ENCODE data around the gene COMMD3.
A peak's percentile ranks its signal among the peaks of the same experiment; 100 is the strongest.
"Not testable (repeated sequence)": the region's sequence is repeated elsewhere in the genome, so short reads cannot be mapped to it uniquely, and the experiment has no call there.

The COMMD3 gene

DNA sequence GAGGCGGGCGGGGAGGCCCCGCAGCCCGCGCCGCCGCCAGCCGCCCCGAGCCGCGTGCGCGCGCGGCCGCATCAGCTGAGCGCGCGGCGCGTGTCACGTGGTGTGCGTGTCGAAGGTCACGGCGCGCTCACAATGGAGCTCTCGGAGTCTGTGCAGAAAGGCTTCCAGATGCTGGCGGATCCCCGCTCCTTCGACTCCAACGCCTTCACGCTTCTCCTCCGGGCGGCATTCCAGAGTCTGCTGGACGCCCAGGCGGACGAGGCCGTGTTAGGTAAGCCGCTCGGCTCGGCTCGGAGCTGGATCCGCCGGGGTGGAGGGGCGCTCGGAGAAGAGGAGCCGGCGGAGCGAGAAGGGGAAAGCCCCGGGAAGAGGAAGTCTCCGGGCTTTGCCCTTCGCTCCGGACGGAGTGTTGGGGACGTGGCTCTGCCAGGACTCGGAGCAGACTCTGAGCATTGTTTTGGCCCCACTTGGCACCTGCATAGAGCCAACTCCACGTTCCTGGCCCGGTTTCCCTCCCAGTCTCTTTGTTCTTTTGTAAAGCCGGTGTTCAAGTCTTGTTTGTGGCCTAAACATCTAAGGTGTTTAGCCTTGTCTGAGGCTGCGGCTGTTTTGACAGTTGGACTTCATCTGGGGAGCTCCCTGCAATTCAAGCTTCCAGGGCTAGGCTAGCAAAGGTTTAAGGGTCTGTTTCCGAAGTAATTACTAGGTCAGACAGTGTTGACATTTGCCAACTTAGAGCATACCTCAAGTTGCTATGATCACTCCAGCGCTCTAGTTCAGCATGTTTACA lies at the start of gene COMMD3:
TSS of gene COMMD3 (plus strand) at position 103 of the 790 bp plus-strand sequence. CDS start at position 133, 30 bp downstream.
- DNase-seq, result peak; percentile 85

DNA sequence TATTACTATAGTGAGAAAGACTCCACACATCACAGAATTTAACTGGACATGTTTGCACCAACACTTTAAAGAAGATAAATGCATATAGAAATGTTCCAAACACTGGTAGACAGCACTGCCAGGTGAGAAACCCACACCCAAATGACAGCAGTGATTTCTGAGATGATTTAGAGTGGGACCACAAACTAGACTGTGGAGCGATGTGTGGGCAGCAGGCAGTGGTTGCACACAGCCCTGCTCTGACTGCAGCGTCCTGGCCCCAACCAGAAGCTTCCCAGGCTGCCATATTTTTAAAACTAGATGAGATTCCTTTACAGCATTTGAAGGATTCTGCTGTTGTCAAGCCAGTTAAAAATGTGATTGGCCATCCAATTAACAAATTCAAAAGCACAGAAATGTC lies 47.7 kb upstream of the COMMD3 start:
- DNase-seq, result no peak

DNA sequence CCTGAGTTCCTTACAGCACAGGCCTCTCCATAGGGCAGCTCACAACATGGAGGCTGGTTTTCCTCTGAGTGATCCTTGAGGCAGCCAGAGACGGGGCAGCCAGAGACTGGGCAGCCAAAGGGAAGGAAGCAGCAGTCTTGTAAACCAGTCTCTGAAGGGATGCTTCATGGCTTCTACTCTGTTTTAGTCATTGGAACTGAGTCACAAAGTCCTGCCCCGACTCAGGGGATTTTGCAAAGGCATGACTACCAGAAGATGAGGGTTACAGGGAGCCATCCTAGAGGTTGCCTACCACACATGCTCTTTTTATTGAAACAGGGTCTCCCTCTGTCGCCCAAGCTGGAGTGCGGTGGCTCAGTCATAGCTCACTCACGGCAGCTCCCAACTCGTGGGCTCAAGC lies 44.4 kb upstream of the COMMD3 start:
- no peak for DNase-seq

DNA sequence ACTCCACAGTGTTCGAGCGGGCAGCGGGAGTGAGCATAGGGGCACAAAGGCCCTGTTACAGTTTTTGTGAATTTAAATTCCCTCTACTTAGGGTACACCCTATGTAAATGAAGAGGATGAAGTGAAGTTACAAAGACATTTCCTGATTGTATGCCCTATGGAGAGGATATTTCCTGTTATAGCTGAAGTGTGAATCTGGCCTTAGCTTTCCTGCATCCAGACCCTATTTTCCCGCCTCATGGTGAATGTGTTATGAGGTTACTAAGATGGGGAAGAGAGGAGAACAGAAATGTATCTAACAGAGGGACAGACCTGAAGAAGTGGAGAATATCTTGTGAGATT lies 37.8 kb upstream of the COMMD3 start:
- DNase-seq, result no peak

DNA sequence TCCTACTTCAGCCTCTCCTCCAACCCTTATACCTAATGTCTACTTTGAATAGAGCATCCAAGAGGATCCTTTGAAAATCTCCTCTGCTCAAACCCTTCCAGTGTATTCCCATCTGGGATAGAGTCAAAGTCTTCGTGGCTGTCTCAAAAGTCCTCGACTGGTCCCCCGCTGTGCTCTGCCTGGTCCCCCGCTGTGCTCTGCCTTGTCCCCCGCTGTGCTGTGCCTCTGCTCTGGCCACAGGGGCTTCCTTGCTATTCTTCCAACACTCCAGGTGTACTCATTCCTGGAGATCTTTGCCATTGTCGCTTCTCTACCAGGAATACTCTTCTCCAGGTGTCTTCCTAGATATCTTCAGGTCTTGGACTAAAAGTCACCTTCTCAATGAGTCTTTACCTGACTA lies 36.1 kb upstream of the COMMD3 start:
- DNase-seq, result no peak

DNA sequence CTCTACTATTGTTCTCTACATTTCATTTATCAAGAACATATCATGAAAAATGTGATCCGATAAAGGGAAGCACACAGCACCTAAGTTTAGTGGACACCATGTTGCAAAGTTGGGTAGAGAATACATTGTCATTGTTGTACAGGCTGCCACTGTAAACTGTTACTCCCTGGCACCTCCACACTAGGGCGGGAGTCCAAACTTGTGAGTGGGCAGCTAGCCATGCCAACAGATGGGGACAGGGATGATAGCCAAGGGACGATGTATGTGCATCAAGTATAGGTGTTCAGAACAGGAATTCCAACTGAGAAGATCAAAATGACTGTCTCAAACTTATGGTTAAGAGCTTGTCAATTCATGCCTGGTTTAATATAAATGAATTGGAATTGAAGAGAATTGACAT lies 31.1 kb upstream of the COMMD3 start:
- no peak for DNase-seq

DNA sequence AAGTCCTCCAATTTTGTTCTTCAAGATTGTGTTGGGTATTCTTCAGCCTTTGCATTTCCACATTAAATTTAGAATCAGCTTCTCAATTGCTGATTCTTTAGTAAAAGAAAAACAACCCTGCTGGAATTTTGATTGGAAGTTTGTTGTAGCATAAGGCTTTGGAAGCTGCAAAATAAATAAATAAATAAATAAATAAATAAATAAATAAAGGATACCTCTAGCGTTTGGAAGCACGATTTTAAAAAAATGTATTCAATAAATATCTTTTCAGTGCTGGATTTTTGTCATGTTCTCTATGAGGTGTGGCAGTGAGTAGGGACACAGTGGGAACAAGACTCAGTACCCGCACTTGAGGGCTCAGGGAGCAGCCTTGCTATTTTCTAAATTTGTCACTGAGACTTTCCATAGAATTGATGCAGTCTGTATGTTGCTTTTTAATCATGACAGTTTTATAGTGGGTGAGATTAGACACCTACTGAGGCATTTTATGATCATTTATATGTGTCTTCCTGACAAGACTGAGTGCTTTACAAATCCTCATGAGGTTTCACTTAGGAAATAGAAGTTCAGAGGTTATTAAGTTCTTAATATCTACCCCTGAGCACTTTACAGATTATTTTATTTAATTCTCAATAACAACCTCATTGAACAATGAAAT lies 22.3 kb upstream of the COMMD3 start:
- no peak for DNase-seq

DNA sequence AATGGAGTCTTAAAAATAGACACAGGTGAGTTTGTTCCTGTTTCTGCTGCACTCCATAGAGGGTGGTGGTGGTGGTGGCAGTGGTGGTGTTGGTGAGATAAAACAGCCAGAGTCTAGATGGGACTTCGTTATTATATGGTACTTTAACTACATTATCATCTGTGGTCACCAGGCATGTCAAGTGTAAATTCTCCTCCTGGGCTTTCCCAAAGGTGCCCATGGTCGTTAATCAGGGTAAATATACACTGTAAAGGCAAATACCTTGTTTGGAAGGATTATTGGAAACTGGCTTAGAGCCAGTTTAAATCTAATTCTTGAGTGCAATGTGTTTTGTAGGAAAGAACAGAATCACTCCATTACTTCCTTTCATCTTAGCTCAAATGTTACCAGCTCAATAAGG lies 21.5 kb upstream of the COMMD3 start:
- no peak for DNase-seq

DNA sequence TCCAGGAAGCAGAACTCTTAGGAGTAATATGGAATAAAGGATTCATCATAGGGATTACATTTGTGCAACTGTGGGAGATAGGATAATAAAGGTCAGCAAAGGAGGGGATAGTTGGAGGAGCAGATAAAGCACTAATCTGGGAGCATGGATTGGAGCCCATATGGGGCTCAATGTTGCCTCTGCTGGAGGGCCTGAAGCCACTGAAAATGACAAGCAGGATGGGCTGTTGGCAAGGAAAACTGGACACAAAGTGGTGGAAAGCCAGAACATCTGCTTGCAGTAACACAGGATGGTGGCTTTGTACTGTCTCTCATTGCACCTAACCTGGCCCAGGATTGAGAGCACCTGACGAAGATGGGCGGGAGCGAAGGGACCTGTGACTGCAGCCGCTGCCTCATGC lies 15.0 kb upstream of the COMMD3 start:
- DNase-seq, result no peak

DNA sequence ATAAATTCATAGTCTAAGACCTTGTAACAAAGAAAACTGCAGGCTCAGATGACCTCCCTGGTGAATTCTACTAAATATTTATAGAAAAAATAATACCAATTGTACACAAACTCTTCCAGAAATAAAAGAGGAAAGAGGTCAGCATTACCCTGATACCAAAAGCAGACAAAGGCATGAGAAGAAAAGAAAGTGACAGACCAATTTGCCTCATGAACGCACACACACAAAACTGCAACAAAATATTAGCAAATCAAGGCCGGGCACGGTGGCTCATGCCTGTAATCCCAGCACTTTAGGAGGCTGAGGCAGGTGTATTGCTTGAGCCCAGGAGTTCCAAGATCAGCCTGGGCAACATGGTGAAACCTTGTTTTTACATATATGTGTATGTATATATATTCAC lies 12.7 kb upstream of the COMMD3 start:
- DNase-seq, result no peak

DNA sequence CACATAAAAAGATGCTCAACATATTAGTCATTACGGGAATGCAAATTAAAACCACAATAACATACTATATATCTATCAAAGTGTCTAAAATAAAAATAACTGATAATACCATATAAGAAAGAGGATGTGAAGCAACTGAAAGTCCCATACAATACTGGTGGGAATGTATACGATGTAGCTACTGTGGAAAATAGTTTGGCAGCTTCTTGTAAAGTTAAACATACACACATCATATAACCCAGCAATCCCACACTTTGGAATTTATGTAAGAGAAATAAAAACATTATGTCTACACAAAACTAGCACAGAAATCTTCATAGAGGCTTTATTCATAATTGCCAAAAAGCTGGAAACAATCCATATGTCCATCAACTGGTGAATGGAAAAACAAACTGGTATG lies 10.5 kb upstream of the COMMD3 start:
- DNase-seq, result no peak

DNA sequence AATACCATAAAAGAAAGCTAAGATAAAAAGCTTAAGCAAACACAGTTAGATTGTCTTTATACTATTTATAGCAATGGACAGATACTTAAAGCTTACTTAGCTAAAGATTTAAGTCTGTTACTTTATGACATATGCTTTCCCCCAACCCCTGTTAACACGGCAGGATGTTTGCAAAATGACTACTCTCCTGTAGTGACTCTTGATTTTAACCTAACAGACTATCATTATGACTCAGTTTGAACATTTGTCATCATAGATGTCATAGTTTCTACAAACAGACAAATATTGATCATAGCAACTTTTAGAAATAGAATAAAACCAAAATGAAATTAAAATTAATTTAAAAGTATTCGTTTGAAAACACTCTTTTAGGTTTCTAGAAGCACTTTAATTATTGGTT lies 7.8 kb upstream of the COMMD3 start:
- no peak for DNase-seq

DNA sequence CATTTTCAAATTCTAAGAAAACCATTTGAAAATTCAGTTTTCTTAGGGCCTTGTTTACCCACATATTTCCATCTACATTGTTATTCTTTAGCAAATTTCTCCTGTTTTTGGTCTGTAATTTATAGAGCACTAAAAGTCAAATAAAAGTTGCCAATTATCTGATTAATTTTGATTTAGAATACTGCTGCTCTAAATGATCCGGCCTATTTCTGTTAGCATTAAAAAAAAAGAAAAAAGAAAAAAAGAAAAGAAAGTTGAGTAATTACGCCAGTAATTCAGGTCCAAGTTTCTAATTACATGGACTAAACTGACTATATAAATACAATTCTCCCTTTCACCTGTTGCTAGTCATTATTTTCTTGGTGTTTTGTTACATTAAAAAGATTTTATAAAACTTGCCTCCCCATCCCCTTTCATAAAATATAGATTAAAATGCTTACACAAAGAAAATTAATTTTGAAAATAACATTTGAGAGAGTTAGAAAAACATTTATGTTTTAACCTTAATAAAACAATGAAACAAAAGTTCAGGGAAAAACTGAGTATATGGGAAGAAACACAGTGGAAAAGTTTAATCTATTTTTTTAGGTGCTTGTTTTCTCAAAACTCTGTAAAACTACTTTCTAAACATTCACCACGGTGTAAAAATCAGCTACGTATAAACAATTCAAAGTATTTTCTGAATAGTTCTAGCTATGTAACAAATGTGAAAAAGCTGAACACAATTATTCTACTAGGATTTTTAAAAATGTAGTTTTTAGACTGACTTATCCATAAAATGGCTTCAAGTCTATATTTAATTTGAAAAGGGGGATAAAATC lies 6.8 kb upstream of the COMMD3 start:
- DNase-seq, result no peak

DNA sequence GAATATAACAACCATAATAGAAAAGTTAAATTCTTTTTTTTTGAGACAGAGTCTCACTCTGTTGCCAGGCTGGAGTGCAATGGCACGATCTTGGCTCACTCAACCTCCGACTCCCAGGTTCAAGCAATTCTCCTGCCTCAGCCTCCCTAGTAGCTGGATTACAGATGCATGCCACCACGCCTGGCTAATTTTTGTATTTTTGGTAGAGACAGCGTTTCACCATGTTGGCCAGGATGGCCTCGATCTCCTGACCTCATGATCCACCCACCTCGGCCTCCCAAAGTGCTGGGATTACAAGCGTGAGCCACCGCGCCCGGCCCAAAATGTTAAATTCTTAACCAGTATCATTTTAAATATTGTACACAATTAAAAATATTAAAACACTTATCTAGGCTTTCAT lies 6.2 kb upstream of the COMMD3 start:
- not testable (repeated sequence) for DNase-seq

DNA sequence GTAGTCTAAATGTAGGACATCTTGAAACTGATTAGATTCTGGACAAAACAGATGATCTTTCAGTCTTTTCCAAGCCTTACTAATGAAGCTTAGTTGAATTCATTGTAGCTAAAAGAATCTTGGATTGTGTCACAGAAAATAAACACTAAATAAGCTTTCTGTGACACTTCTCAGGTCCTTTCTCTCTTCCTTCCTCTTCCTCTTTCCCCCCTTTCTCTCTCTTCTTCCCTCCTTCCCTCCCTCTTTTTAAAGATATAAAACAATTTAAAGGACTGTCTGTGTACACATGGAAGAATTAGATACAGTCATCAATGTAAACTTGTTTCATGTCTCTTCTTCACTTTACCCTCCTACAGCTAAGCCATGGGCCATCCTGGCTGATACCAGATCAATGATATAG lies 5.3 kb upstream of the COMMD3 start:
- no peak for DNase-seq

DNA sequence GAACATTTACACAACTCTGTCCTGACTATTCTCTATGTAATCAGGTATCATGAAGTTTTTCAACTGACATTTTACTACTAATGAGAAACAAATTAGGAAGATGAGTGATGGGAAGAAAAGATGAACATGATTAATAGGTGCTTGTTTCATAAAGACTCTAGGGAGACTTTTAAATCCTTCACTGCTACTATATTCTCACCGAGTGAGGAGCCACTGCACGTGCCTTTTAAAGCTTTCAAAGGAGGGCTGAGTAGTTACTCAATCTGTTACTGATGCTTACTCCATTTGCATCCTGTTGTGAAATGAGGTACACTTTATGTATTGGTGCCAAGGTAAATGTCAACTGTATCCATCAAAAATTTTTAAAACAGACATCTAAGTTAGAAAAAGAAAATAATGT lies 1.3 kb upstream of the COMMD3 start:
- no peak for DNase-seq

DNA sequence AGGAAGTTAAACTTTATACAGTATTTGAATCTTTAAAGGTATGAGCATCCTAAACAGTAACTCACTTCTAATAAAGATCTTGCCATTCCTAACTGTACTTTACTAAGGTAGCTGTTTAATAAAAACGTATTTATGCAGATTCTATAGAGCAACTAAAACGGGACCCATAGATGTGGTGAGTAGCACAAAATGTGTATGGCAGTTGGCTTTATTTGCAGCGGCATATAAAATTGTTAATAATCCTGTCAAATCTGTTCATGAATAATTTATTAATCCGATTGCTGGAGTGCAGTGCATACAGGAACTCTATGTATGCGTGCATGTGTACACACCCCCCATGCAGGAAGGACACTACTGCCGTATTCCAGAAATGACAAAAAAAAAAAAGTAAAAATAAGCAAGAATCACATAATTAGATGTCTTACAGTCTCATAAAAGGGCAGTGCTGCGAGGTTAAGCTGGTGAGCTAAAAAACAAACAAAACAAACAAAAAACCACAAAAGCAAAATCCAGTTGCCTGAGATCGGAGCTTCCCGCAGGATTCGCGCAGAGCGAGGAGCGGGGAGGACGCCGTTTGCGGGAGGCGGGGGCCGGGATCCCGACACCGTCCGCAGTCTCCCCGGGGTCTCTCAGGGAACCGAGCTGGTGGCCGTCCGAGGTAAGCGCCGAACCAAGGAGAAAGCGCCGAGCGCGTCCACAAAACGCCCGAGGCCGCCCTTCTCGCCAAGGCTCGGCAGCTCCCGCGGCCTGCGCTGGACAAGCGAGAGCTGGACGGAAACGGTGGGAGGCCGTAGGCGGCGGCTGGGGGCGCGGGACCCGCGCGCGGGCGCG lies 518 bp upstream of the COMMD3 start:
- DNase-seq, result no peak

DNA sequence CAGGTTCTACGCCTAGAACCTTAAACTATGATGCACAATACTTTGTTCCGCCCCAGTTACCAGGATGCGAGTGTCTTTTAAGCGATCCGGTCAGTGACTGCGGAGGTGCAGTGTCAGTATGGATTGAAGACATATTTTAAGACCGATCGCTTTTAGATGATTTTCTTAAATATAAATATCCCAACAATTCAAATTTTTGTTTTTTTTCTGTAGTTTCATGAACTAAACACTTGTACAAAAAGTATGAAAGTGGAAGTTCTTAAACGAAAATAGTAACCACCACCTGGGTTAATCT lies 835 bp downstream of the COMMD3 start:
- no peak for DNase-seq

DNA sequence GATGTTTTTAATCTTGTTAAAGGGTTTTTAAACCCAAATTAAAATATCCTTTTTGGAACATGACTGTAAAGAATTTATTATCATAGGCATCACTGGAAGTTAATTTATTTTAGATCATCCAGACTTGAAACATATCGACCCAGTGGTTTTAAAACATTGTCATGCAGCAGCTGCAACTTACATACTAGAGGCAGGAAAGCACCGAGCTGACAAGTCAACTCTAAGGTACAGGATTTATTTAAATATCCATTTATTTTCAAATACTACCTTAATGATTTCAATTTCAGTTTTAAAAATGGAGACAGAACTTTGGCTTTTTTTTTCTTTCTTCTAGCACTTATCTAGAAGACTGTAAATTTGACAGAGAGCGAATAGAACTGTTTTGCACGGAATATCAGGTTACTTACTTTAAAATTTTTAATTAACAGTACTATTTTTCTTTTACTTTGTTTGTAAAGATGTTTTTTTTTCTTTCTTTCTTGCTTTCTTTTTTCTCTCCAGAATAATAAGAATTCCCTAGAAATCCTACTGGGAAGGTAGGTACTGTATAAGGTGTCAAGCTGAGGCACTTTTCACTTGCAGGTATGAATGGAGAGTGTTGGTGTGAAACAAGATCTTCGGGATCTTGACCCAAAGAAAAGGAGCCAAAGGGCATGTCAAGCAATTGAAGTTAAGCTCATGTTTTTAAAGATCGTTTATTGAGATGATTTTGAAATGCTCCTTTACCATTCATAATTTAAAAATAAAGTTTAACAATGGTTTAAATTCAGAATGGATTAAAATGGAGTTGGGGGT lies 1.8 kb downstream of the COMMD3 start:
- DNase-seq, result no peak

DNA sequence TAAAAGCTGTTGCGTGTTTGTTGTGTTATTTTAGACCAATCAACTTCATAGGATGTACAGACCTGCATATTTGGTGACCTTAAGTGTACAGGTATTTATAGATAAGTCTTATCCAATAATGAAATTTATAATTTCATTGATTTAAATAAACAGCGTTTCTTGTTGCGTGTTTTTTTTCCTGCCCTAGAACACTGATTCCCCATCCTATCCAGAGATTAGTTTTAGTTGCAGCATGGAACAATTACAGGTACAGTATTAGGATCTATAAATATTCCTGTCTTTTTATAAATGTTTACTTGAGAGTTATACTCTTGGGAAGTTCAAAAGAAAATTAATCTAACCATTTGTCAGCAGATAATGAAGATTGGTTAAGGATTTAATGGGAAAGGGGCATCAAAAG lies 2.6 kb downstream of the COMMD3 start:
- DNase-seq, result no peak

DNA sequence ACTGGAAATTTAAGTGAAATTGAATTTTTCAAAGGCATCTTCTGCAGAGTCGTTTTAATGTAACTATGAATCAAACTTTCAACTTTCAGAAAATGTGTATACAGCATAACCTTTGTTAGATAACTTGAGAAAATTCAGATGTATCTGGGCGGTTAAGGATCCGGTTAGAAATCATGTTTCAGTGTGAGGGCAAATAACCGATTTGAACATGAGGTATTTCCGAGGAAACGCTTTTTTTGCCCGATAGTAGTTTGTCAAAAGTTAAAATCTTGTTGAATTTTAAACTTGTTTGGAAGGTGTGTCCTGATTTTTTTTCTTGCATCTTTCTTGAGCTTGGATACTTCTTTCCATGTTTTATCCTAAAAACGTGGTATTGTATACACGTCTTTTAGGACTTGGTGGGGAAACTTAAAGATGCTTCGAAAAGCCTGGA lies 3.4 kb downstream of the COMMD3 start:
- no peak for DNase-seq

DNA sequence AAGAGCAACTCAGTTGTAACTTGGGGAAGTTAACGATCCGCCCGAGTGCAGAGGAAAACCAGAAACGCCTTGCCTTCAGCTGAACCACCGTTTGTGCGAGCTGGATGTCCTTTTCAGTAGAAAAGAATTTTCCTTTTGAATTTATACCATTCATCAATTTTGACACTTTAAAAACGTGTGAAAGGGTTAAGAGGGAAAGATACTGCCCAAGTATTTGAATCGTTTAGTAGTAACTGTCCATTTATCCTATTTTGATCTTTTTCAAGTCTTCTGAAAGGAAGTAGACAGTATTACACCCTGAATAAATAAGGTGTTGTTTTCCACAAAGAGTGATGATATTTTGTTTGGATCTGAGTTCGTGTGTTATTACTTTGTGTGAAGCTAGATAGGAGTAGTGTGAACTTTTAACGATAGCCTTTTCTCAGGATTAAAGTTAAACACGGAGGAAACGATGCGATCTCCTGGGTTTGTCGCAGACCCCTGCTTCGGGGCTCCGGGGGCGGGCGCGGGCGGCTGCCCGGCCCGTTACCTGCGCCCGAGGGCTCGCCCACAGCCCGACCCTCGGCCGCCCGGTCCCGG lies 3.9 kb downstream of the COMMD3 start:
- no peak for DNase-seq
